Heart right ventricle (tissue), 16 donors: ENCODE results near the gene NUCB1. TPM values are rescaled to one million over a fixed set of nuclear protein-coding genes. Genes with fewer than 3 reads are reported as not detected.

Experiments
- ATAC-seq, 8 donors: fragments of 200-7000 bp; cut with Tn5 transposase; one replicate each; pipeline ENCODE4 v1.9.1; 2020; ENCODE audit warnings: mild to moderate bottlenecking in 8 of 8, moderate library complexity in 8 of 8, moderate number of reproducible peaks in 1 of 8
- DNase-seq, 2 donors: peaks; one replicate each; pipeline ENCODE4 v3.0.0-alpha.2; 2020
- H3K27ac ChIP-seq, 10 donors: fragments of 200-600 bp; sonication (generic) in 2 of 10; one replicate each; pipeline versions ENCODE4 v1.5.0 to v1.8.0; 2020 to 2022; ENCODE audit warnings: mild to moderate bottlenecking in 3 of 10
- H3K27me3 ChIP-seq, 7 donors: fragments of 200-600 bp; one replicate each; pipeline ENCODE4 v1.8.0; 2021 to 2022; ENCODE audit warnings: mild to moderate bottlenecking in 2 of 7
- H3K36me3 ChIP-seq, 9 donors: fragments of 200-600 bp; sonication (generic) in 1 of 9; one replicate each; pipeline versions ENCODE4 v1.5.0 to v1.8.0; 2020 to 2022; ENCODE audit warnings: mild to moderate bottlenecking in 2 of 9
- H3K4me1 ChIP-seq, 9 donors: fragments of 200-600 bp; sonication (generic) in 1 of 9; one replicate each; pipeline versions ENCODE4 v1.5.0 to v1.8.0; 2020 to 2022; ENCODE audit warnings: mild to moderate bottlenecking in 4 of 9
- H3K4me3 ChIP-seq, 10 donors: fragments of 200-600 bp; sonication (generic) in 2 of 10; one replicate each; pipeline versions ENCODE4 v1.5.0 to v1.8.0; 2020 to 2022; ENCODE audit warnings: mild to moderate bottlenecking in 7 of 10, moderate library complexity in 2 of 10
- H3K9me3 ChIP-seq, 11 donors: fragments of 200-600 bp in 10 of 11; sonication (generic) in 2 of 11; one replicate each; pipeline versions ENCODE4 v1.5.0 to v1.8.0; 2013 to 2022; ENCODE audit warnings: mild to moderate bottlenecking in 2 of 11, control low read depth in 1 of 11, moderate library complexity in 1 of 11
- WGBS, 2 donors: extraction: QIAGEN DNeasy Blood & Tissue Kit; methylation state at CpG; one replicate each; pipeline ENCODE4 v1.1.7; 2013; ENCODE audit warnings: inconsistent platforms in 1 of 2; 5-methylcytosine and 5-hydroxymethylcytosine counted together
- intact Hi-C, 10 donors: fragments of 100-400 bp; cut with DNase I; formaldehyde crosslinking; loops; one replicate each; pipeline versions ENCODE4 v1.11.1 to v1.14.2; 2022
- long read RNA-seq, 3 donors: library from polyadenylated mRNA; unstranded; transcript quantifications; one replicate each; pipeline ENCODE4 v2.0.0, GENCODE V29; 2020 to 2021
- polyA plus RNA-seq, 2 donors: library from polyadenylated mRNA; stranded (reverse); fragments of 200-250 nt; gene quantifications; one replicate each; pipeline ENCODE4 v1.2.3, GENCODE V29; 2013
- total RNA-seq, 10 donors: library from RNA; stranded (reverse); fragmentation: NEBNext Ultra II Directional in 3 of 10; extraction: Animal tissue kit (Norgen Biotek cat#: 25700) in 3 of 10; gene quantifications; one replicate each; pipeline versions ENCODE4 v1.2.1 to v1.2.4, GENCODE V29; 2021 to 2023
- TF ChIP-seq, protein P1 (sequence below), 9 donors: fragments of 200-600 bp; sonication (generic) in 2 of 9; IDR thresholded peaks; one replicate each; pipeline versions ENCODE4 v1.5.0 to v1.8.0; 2021 to 2022; ENCODE audit warnings: antibody characterized with exemption in 9 of 9, mild to moderate bottlenecking in 5 of 9, moderate library complexity in 1 of 9
- donor health status: Arrhythmogenic right ventricular cardiomyopathy.
- donor health status: ischemic (EF 13 %, LVEDD 7.1; RV severe dilation, severe dysfunction).
- donor health status: healthy with polysubstance abuse.
- donor health status: DM: no; HTN: yes; CAD: no.
- donor health status: DM: no; HTN: no; CAD: no.
- donor health status: ischemic (EF 25% LVEDD 6.9; RV normal size, moderate dysfunction).
- donor health status: ischemic (EF 25% LVEDD 5.7; RV mildly dilated, moderate dysfunction).
- donor health status: healthy.
- donor health status: DM: yes; HTN: yes; CAD: no.
- donor health status: Ischemic cardiomyopathy.
- donor health status: ischemic (EF 35%, LVEDD 5.7; RV mildly dilated, moderate dysfunction).
- donor health status: nonischemic (EF 11% LVEDD 7.7; RV severe dilation, severe dysfunction).
- donor health status: DM: yes; HTN: yes; CAD: no.
- donor health status: PGD.
- donor health status: ischemic (EF 29% LVEDD 5.4; RV normal size, mild dysfunction).
- donor health status: nonischemic (EF 23%, LVEDD 6.1; RV moderate dilation, normal function).

NUCB1 gene
- total RNA-seq = 100 to 1,000 TPM; 227 to 452 (median 311) TPM
- polyA plus RNA-seq = 100 to 1,000 TPM; 170 to 294 TPM
- long read RNA-seq, donor 1, transcript NUCB1-201 (13 exons, 2,668 nt) = major isoform, 476 of 651 reads
- long read RNA-seq, donor 1, partial matches to known transcripts = 142 of 651 reads
- long read RNA-seq, donor 1, other reads (novel, unspliced or antisense) = 30 of 651 reads
- long read RNA-seq, donor 2, transcript NUCB1-201 (13 exons, 2,668 nt) = major isoform, 486 of 668 reads
- long read RNA-seq, donor 2, partial matches to known transcripts = 141 of 668 reads
- long read RNA-seq, donor 2, other reads (novel, unspliced or antisense) = 40 of 668 reads
- long read RNA-seq, donor 3, transcript NUCB1-201 (13 exons, 2,668 nt) = major isoform, 1,156 of 1,505 reads
- long read RNA-seq, donor 3, partial matches to known transcripts = 299 of 1,505 reads
- long read RNA-seq, donor 3, other reads (novel, unspliced or antisense) = 48 of 1,505 reads

DNA sequence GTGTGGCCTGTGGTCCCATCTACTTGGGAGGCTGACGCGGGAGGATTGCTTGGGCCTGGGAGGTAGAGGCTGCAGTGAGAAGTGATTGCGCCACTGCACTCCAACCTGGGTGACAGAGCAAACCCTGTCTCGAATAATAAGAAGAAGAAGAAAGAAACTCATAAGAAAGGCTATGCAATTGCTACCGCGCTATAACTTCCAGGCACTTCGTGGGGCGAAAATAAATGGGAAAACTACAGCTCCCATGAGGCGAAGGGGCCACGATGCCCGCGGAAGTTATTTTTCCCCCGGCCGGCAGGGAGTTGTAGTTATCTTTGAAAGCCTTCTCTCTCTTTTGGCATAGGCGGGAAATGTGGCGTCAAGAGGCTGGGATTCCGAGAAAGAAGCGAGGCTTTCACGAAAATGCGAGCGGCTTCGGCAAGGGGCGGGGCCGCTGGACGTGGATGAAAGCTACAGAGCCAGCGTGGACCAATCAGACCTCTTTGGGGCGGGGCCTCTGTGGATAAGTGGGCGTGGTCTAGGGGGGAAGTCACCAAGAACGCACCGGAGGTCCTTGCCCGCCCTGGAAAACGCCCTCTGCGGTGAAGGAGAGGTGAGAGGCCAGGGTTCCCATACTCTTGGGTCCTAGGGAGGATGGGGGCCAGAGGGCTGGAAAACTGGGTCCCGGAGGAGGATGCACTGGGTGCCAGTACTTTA is at the start of gene NUCB1:
NUCB1 (plus strand) TSS at position 532 of the 696 bp plus-strand sequence. CDS start 485 bp downstream, outside the sequence.
- WGBS, 2 donors = 7 to 8% methylated on average over 34 of the region's 34 CpGs
- TF ChIP-seq, protein P1, sequence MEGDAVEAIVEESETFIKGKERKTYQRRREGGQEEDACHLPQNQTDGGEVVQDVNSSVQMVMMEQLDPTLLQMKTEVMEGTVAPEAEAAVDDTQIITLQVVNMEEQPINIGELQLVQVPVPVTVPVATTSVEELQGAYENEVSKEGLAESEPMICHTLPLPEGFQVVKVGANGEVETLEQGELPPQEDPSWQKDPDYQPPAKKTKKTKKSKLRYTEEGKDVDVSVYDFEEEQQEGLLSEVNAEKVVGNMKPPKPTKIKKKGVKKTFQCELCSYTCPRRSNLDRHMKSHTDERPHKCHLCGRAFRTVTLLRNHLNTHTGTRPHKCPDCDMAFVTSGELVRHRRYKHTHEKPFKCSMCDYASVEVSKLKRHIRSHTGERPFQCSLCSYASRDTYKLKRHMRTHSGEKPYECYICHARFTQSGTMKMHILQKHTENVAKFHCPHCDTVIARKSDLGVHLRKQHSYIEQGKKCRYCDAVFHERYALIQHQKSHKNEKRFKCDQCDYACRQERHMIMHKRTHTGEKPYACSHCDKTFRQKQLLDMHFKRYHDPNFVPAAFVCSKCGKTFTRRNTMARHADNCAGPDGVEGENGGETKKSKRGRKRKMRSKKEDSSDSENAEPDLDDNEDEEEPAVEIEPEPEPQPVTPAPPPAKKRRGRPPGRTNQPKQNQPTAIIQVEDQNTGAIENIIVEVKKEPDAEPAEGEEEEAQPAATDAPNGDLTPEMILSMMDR (IDR thresholded peaks at IDR 0.05) = peak in 6 of 9 donors; percentile 14 to 53 (median 37)
- Histone ChIP-seq H3K4me3 (peak within 1 kb of the TSS; percentile 67 to 98 (median 88)), H3K27ac (peak within 1 kb of the TSS; percentile 74 to 98 (median 94)), H3K4me1 (peaks cover 10 to 51% (median 45%) of the 10 kb centered on the region in 9 donors), H3K9me3 (no peaks in the 10 kb centered on the region), H3K36me3 (peaks cover 0 to 29% (median 13%) of the 10 kb centered on the region in 9 donors), H3K27me3 (peaks cover 0 to 18% (median 0%) of the 10 kb centered on the region in 7 donors)
- peak; percentile 98 to 100 for DNase-seq
- intact Hi-C loops = loop anchor here in 4 of 10 donors (1.0 to 5.0 kb wide), 3 partner anchors 27 to 65 kb away; partner anchors contain the start of genes BAX (in 4 of the 4), PPP1R15A (in 2 of the 4) and FTL (in 1 of the 4)
- peak; percentile 96 to 98 (median 98) for ATAC-seq

DNA sequence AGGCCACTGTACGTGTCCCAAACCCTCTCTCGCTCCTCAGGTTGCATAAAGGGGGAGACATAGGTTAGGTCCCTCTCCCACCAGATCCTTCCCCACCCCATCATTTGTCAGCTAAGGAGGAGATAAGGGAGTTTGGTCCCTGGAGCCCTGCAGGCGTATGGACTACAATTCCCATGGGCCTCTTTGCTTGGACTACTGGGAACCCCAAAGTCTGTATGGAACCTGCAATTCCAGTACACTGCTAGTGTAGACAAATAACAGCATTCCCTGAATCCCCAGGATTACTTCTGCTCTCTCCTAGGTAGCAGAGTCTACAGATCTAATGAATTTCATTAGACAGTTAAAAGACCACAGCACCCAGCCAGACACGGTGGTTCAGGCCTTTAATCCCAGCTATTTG is 47.8 kb upstream of the NUCB1 start:
- H3K27ac ChIP-seq = no peak overlapping the region
- WGBS, 2 donors = 91 to 95% methylated on average over 4 of the region's 4 CpGs
- no peaks in the 10 kb centered on the region for H3K27me3 ChIP-seq
- peak in 1 of 8 donors; percentile 15 for ATAC-seq
- peaks cover 0 to 6% (median 0%) of the 10 kb centered on the region in 9 donors for H3K4me1 ChIP-seq
- no peaks in the 10 kb centered on the region for H3K9me3 ChIP-seq
- intact Hi-C loops = no loop called here
- H3K4me3 ChIP-seq = no peak overlapping the region
- TF ChIP-seq, protein P1 (IDR thresholded peaks at IDR 0.05) = no peak
- H3K36me3 ChIP-seq = peaks cover 0 to 27% (median 0%) of the 10 kb centered on the region in 9 donors
- no peak for DNase-seq

DNA sequence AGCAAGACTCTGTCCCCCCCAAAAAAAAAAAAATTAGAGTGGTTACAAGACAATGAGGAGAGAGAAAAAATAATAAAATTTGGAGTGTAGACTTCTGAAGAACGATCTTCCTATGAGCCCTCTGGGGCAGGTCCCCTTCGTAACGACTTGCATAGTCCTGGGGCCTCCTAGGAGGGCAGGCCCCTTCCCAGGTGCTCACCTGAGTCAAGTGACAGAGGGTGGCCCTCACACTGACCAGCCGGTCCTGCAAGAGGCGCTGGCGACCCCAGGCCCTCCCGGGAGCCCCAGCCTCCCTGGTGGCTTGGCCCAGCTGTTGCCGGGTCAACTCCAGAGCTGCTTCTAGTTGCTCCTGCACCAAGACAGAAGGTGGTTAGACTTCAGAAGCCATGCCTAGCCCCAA is 46.6 kb upstream of the NUCB1 start:
- H3K9me3 ChIP-seq = no peaks in the 10 kb centered on the region
- peaks cover 0 to 12% (median 0%) of the 10 kb centered on the region in 9 donors for H3K4me1 ChIP-seq
- ATAC-seq (peak in 2 of 8 donors; percentile 20 to 53), DNase-seq (no peak)
- no peak overlapping the region for H3K27ac ChIP-seq
- no peak overlapping the region for H3K4me3 ChIP-seq
- intact Hi-C loops = no loop called here
- WGBS, 2 donors = 90 to 94% methylated on average over 8 of the region's 8 CpGs
- no peaks in the 10 kb centered on the region for H3K27me3 ChIP-seq
- TF ChIP-seq, protein P1 (IDR thresholded peaks at IDR 0.05) = no peak
- peaks cover 0 to 19% (median 0%) of the 10 kb centered on the region in 9 donors for H3K36me3 ChIP-seq

DNA sequence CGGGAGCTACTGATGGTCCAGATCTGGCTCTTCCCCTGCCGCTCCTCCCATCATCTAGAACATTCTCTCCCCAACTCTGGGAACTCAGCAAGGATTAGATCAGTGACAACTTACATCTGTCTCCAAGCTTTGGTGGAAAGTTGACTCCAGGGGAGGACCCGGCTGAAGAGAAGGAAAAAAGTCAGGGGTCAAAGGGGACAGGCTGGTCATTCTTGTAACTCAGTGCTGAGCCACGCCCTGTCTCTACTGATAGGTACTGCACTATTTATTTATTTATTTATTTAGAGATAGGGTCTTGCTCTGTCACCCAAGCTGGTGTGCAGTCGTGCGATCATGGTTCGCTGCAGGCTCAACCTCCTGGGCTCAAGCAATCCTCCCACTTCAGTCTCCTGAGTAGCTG is 46.0 kb upstream of the NUCB1 start:
- DNase-seq = no peak
- intact Hi-C loops = no loop called here
- H3K9me3 ChIP-seq = no peaks in the 10 kb centered on the region
- TF ChIP-seq, protein P1 (IDR thresholded peaks at IDR 0.05) = no peak
- no peak overlapping the region for H3K4me3 ChIP-seq
- H3K27ac ChIP-seq = no peak overlapping the region
- H3K36me3 ChIP-seq = peaks cover 0 to 19% (median 0%) of the 10 kb centered on the region in 9 donors
- ATAC-seq = no peak
- H3K27me3 ChIP-seq = no peaks in the 10 kb centered on the region
- peaks cover 0 to 12% (median 0%) of the 10 kb centered on the region in 9 donors for H3K4me1 ChIP-seq
- WGBS, 2 donors = 84 to 88% methylated on average over 7 of the region's 7 CpGs
